Immature natural killer cell (primary cell): ENCODE measurements around the gene NRN1L. TPM values are rescaled to one million over a fixed set of nuclear protein-coding genes. Genes with fewer than 3 reads are reported as not detected.

Source experiments
- DNase-seq, 3 donors: peaks; one replicate each; pipeline ENCODE4 v3.0.0; 2022; ENCODE audit warnings: mixed read lengths in 1 of 3
- H3K27ac Mint-ChIP-seq, 6 donors: one replicate each; pipeline ENCODE4 v1.8.0; 2020; ENCODE audit warnings: mixed read lengths in 6 of 6, mild to moderate bottlenecking in 5 of 6, inconsistent platforms in 4 of 6, moderate library complexity in 3 of 6
- H3K27me3 Mint-ChIP-seq, 3 donors: one replicate each; pipeline ENCODE4 v1.8.0; 2020 to 2021; ENCODE audit warnings: low read depth in 3 of 3, mild to moderate bottlenecking in 3 of 3, mixed read lengths in 3 of 3, moderate library complexity in 3 of 3, inconsistent platforms in 1 of 3
- H3K36me3 Mint-ChIP-seq, 3 donors: one replicate each; pipeline ENCODE4 v1.8.0; 2020; ENCODE audit warnings: mixed read lengths in 3 of 3, inconsistent platforms in 2 of 3, mild to moderate bottlenecking in 2 of 3
- H3K4me1 Mint-ChIP-seq, 2 donors: one replicate each; pipeline ENCODE4 v1.8.0; 2020; ENCODE audit warnings: inconsistent platforms in 2 of 2, mild to moderate bottlenecking in 2 of 2, mixed read lengths in 2 of 2, moderate library complexity in 1 of 2
- H3K4me3 Mint-ChIP-seq, 5 donors: one replicate each; pipeline ENCODE4 v1.8.0; 2020; ENCODE audit warnings: mild to moderate bottlenecking in 5 of 5, mixed read lengths in 5 of 5, inconsistent platforms in 3 of 5, moderate library complexity in 3 of 5
- H3K9me3 Mint-ChIP-seq, 6 donors: one replicate each; pipeline ENCODE4 v1.8.0; 2020; ENCODE audit warnings: mild to moderate bottlenecking in 6 of 6, mixed read lengths in 6 of 6, inconsistent platforms in 4 of 6, moderate library complexity in 3 of 6
- polyA plus RNA-seq, 3 donors: library from polyadenylated mRNA; unstranded; fragments of 300-500 nt; fragmentation: Illumina TruSeq; gene quantifications; one replicate each; pipeline ENCODE4 v1.2.3, GENCODE V29; 2021

Gene NRN1L
- polyA plus RNA-seq, 3 donors from 2014 or later, result 0.91 TPM; not detected in 2

DNA sequence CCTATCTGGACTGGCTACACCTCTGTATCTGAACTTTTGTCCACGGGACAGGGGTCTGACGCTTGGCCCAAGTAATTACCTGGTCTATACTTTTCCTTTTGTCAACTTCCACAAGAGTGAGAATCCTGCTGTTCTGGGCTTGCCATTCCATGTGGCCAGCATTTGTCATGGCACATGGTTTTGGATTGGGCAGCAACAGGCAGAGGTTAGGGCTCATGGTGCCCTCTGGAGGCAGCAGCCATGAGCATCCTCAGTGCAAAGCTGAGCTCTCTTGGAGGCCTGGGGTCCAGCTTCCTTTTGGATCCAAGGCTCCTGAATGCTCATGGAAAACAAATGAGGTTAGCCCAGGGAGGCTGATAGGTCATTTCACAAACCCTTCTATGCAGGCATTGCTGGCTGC is 19.4 kb upstream of the NRN1L start:
- Mint-ChIP-seq H3K4me3 (no peak overlapping the region), H3K36me3 (no peaks in the 10 kb centered on the region), H3K9me3 (no peaks in the 10 kb centered on the region), H3K27ac (no peak overlapping the region), H3K4me1 (peaks cover 3 to 9% of the 10 kb centered on the region in 2 donors), H3K27me3 (peaks cover 0 to 2% (median 0%) of the 10 kb centered on the region in 3 donors)
- no peak for DNase-seq

DNA sequence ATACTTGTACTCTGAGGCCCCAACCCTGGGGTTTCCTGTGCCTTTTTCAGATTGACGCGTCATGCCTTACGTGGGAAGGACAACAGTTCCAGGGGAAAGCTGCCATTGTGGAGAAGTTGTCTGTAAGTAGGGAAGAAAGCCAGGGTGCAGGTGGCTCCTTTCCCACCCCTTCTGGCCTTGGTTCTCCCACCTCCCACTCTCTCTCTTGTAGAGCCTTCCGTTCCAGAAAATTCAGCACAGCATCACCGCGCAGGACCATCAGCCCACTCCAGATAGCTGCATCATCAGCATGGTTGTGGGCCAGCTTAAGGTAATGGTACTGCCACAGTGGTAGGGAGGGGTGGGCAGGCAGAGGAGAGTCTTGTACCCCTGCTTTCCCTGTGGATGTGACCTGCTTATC is 16.4 kb upstream of the NRN1L start:
- H3K9me3 Mint-ChIP-seq, result no peaks in the 10 kb centered on the region
- H3K36me3 Mint-ChIP-seq, result no peaks in the 10 kb centered on the region

DNA sequence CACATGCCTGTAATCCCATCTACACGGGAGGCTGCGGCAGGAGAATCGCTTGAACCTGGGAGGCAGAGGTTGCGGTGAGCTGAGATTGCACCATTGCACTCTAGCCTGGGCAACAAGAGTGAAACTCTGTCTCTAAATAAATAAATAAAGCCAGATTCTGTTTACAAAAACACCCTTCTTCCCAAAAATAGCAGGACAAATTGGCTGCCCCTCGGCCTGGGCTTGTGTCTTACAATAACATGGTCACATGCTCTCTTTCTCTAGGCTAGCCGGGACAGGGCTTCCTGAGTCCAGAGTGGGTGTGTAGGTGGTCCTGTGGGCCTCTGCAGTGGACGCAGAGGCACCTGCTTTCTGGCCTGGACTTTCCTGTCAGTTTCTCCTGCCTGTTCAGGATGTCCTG is 15.0 kb upstream of the NRN1L start:
- no peak for DNase-seq
- Mint-ChIP-seq H3K36me3 (no peaks in the 10 kb centered on the region), H3K4me1 (peaks cover 22 to 23% of the 10 kb centered on the region in 2 donors), H3K4me3 (no peak overlapping the region), H3K27me3 (peaks cover 0 to 11% (median 2%) of the 10 kb centered on the region in 3 donors), H3K9me3 (no peaks in the 10 kb centered on the region), H3K27ac (no peak overlapping the region)

More for the DNA sequence above, 16.4 kb upstream of the NRN1L start:
- no peak for DNase-seq
- H3K4me3 Mint-ChIP-seq, result no peak overlapping the region
- H3K4me1 Mint-ChIP-seq, result peaks cover 9% of the 10 kb centered on the region in 2 donors
- no peak overlapping the region for H3K27ac Mint-ChIP-seq
- peaks cover 0 to 9% (median 0%) of the 10 kb centered on the region in 3 donors for H3K27me3 Mint-ChIP-seq

DNA sequence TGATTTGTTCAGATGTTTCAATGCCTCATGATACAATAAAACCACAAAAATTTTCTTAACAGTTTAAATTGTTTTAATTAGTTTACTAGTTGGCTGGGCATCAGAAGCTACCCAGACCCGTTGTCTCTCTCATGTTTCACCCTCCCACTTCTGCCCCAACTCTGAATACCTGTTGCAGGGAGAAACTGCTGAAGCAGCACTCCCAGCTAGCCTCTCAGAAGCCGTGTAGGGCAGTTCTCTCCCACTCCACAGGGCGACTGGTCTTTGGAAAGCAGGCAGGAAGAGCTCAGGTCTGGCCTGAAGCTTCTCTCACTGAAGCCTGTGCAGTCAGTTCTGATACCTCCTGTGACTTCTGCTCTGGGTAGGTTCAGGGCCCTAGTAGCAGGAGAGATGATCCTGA is 13.4 kb upstream of the NRN1L start:
- H3K27ac Mint-ChIP-seq, result peak overlapping the region in 2 of 6 donors; percentile 86 to 88
- no peaks in the 10 kb centered on the region for H3K36me3 Mint-ChIP-seq
- H3K4me1 Mint-ChIP-seq, result peaks cover 35 to 39% of the 10 kb centered on the region in 2 donors
- DNase-seq, result no peak
- H3K4me3 Mint-ChIP-seq, result no peak overlapping the region
- H3K27me3 Mint-ChIP-seq, result peaks cover 0 to 11% (median 2%) of the 10 kb centered on the region in 3 donors
- H3K9me3 Mint-ChIP-seq, result no peaks in the 10 kb centered on the region

DNA sequence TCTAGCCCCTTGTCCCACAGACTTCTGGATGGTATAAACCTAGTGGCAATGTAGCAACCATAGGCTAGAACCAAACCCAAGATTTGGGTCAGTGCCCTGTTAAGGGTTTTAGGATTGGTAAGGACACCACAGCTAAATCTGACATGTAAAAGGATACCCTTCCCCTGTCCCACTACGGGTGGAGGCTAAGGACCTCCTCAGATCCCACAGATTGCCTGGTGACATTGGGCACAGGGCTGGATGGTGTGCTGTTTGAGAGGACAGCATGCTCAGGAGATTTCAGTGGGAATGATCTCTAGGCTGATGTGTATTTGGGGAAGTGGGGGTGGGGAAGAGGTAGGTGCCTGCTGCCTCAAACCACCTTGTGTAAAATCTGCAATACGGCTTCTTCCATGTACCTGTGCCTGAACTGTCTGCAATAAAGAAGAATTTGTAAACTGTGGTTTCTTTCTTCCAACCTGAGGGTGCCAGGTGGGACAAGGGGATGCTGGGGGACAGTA is 12.5 kb upstream of the NRN1L start:
- peaks cover 0 to 11% (median 2%) of the 10 kb centered on the region in 3 donors for H3K27me3 Mint-ChIP-seq
- peaks cover 0 to under 1% (median 0%) of the 10 kb centered on the region in 3 donors for H3K36me3 Mint-ChIP-seq
- H3K9me3 Mint-ChIP-seq, result no peaks in the 10 kb centered on the region
- DNase-seq, result no peak
- peaks cover 35 to 40% of the 10 kb centered on the region in 2 donors for H3K4me1 Mint-ChIP-seq
- H3K4me3 Mint-ChIP-seq, result peak overlapping the region; percentile 89 to 93 (median 91)
- H3K27ac Mint-ChIP-seq, result peak overlapping the region; percentile 86 to 93 (median 89)

DNA sequence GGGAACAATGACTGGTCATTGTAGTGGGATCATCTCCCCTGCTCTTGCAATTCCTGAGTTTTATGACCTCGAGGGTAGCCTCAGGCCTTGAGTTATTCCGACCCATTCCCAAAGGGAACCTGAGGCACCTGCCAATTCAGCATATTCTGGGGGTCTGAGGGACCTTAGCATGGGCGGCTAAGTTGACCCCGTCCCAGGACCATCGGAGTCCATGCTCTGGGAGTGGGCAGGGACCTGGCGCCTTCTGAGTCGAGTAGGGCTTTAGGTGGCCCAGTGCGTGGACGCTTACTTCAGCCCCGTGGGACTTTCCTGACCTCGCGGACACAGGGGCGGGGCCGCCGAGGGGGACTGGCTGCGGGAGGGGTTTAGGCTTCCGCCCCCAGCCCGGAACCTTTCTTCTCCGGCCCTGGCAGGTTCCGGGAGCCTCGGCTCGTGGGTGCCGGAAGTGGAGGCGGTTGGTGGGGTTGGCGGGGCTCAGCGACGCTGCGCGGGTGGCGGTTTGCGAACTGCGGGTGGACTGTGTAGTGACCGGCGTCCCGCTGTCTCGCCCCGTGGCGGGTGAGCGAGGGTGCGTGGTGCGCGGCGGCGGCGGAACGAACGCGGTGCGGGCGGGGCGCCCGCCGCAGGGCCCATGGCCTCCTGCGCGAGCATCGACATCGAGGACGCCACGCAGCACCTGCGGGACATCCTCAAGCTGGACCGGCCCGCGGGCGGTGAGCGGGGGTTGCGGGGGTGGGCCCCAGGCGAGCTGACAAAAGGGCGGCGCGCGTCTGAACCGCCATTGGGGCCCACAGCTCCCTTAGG is 11.9 kb upstream of the NRN1L start, which contains the start of gene EDC4:
Gene EDC4, plus strand, starts transcription at position 422 of the 804 bp plus-strand sequence. Its CDS starts 210 bp downstream, at position 632.
- Mint-ChIP-seq H3K36me3 (peaks cover 0 to 5% (median 1%) of the 10 kb centered on the region in 3 donors), H3K4me1 (peaks cover 35 to 40% of the 10 kb centered on the region in 2 donors), H3K9me3 (no peaks in the 10 kb centered on the region), H3K27me3 (peaks cover 0 to 11% (median 2%) of the 10 kb centered on the region in 3 donors), H3K27ac (peak within 1 kb of the TSS; percentile 86 to 94 (median 92)), H3K4me3 (peak within 1 kb of the TSS; percentile 89 to 93 (median 91))
- peak; percentile 89 to 90 (median 89) for DNase-seq

DNA sequence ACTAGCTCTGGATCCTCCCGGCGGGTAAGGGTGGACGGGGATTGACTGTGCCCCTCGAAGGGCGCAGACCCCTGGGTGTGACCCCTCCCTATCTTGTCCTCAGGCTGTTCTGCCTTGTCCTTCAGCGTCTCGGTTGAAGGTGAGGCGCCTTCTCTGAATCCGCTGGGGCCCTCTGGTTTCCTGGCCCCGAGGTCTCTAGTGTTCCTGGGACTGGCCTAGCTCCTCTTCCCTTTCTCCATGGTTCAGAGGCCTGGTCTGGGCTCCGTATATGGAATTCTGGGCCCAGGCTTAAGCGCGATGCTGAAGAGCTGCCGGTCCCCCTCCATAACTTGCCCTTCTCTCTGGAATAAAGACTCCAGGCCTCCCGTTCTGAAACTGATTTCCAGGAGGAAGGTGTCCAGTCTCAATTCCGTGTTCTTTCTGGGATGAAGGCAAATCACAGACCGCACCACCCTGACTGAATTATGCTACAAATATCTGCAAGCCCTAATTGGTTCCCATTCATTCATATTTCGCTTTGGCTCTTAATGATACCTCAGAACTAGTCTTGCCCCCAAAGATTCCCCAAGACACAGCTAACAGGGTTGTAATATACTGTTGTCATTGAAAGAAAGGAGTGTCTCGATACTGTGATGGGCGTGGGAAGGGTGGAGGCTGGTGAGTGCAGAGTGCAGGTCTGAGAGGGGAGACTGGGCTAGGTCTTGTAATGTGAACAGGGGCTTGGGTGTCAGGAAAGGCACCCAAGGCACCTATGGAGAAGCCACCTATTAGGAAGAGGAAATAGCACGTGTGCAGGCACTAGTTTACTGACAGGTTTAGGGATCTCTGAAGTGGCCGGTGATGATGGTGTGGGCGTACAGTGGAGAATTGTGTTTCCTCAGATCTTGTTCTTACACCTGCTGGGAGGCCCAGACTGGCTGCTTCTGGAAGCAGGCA is 11.0 kb upstream of the NRN1L start:
- no peak for DNase-seq
- peak overlapping the region; percentile 89 to 93 (median 91) for H3K4me3 Mint-ChIP-seq
- H3K27me3 Mint-ChIP-seq, result peaks cover 0 to 11% (median 2%) of the 10 kb centered on the region in 3 donors
- H3K27ac Mint-ChIP-seq, result peak overlapping the region; percentile 45 to 94 (median 88)
- H3K9me3 Mint-ChIP-seq, result no peaks in the 10 kb centered on the region
- peaks cover 35 to 40% of the 10 kb centered on the region in 2 donors for H3K4me1 Mint-ChIP-seq
- H3K36me3 Mint-ChIP-seq, result peaks cover 0 to 6% (median 3%) of the 10 kb centered on the region in 3 donors

DNA sequence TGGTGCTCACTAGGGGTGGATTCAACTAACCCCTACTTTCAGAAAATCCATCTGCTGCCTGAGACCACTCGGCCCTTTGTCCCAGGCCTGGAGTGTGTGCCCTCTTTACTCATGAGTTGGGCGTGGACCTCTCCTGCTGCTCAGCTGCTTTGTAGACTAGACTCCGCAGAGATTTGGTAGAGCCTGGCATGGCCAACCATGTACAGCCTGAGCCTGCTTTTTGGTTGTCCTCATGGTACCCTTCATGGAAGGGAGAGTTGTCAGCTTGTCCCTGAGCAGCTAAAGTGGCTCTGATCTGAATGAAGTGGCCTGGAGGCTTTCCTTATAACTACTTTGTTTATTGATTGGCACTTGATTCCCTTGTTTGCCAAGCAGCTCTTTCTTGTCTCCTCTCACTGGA is 10.3 kb upstream of the NRN1L start:
- DNase-seq, result no peak
- no peaks in the 10 kb centered on the region for H3K9me3 Mint-ChIP-seq
- H3K4me3 Mint-ChIP-seq, result peak overlapping the region; percentile 89 to 93 (median 91)
- H3K36me3 Mint-ChIP-seq, result peaks cover 3 to 10% (median 5%) of the 10 kb centered on the region in 3 donors
- H3K27me3 Mint-ChIP-seq, result peaks cover 0 to 11% (median 2%) of the 10 kb centered on the region in 3 donors
- peak overlapping the region in 5 of 6 donors; percentile 45 to 94 (median 86) for H3K27ac Mint-ChIP-seq
- peaks cover 35 to 40% of the 10 kb centered on the region in 2 donors for H3K4me1 Mint-ChIP-seq

DNA sequence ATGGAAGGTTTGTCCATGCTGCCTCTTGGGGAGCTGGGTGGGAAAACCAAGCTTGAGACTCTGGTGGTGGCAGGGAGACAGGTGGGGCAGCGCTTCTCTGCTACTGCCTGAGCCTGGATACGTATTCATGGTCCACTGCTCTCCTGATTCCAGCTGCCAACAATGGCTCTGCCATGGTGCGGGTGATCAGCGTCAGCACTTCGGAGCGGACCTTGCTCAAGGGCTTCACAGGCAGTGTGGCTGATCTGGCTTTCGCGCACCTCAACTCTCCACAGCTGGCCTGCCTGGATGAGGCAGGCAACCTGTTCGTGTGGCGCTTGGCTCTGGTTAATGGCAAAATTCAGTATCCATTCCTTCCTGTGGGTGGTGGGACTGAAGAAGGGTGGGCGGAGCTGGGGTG is 7.6 kb upstream of the NRN1L start:
- Mint-ChIP-seq H3K9me3 (no peaks in the 10 kb centered on the region), H3K4me3 (no peak overlapping the region)

DNA sequence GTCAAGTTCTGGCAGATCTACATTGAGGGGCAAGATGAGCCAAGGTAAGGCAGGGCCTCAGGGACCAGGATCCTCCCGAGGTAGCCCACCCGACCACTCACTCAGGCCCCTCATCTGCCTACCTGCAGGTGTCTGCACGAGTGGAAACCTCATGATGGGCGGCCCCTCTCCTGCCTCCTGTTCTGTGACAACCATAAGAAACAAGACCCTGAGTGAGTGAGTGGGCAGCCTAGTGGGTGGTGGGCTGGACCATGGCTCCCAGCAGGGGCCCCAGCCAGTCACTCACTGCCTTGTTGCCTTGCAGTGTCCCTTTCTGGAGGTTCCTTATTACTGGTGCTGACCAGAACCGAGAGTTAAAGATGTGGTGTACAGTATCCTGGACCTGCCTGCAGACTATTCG is 6.5 kb upstream of the NRN1L start:
- Mint-ChIP-seq H3K27ac (no peak overlapping the region), H3K4me3 (no peak overlapping the region), H3K36me3 (peaks cover 3 to 28% (median 8%) of the 10 kb centered on the region in 3 donors), H3K27me3 (peaks cover 0 to 4% (median 2%) of the 10 kb centered on the region in 3 donors), H3K4me1 (peaks cover 27 to 31% of the 10 kb centered on the region in 2 donors), H3K9me3 (no peaks in the 10 kb centered on the region)
- DNase-seq, result no peak

More for the DNA sequence above, 7.6 kb upstream of the NRN1L start:
- no peak for DNase-seq
- H3K27me3 Mint-ChIP-seq, result peaks cover 0 to 11% (median 2%) of the 10 kb centered on the region in 3 donors
- H3K4me1 Mint-ChIP-seq, result peaks cover 35 to 40% of the 10 kb centered on the region in 2 donors
- peaks cover 3 to 22% (median 5%) of the 10 kb centered on the region in 3 donors for H3K36me3 Mint-ChIP-seq
- H3K27ac Mint-ChIP-seq, result no peak overlapping the region

DNA sequence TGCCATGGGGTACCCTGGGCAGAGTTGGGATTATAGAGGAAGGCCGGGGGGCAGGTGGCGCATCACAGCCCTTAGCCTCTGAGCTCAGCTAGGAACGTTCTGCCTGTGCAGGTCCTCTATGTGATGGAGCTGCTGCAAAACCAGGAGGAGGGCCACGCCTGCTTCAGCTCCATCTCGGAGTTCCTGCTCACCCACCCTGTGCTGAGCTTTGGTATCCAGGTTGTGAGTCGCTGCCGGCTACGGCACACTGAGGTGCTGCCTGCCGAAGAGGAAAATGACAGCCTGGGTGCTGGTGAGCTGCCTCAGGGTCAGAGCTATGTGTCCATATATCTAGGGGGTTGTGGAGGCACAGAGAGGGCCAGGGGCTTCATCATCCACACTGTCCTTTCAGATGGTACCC is 5.8 kb upstream of the NRN1L start:
- no peak for DNase-seq
- Mint-ChIP-seq H3K27me3 (peaks cover 0 to 2% (median 2%) of the 10 kb centered on the region in 3 donors), H3K27ac (no peak overlapping the region), H3K4me1 (peaks cover 21 to 25% of the 10 kb centered on the region in 2 donors), H3K9me3 (no peaks in the 10 kb centered on the region), H3K4me3 (no peak overlapping the region), H3K36me3 (peaks cover 3 to 34% (median 10%) of the 10 kb centered on the region in 3 donors)

DNA sequence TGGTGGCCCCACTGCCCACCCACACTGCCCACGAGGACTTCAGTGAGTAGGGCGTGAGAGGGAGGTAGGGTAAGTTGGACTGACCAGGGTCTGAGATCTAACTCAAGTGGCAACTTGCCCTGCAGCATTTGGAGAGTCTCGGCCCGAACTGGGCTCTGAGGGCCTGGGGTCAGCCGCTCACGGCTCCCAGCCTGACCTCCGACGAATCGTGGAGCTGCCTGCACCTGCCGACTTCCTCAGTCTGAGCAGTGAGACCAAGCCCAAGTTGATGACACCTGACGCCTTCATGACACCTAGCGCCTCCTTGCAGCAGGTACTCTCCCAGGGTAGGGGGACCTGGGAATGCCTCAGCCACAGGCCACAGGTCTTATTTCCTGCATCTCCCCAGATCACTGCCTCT is 5.2 kb upstream of the NRN1L start:
- Mint-ChIP-seq H3K4me3 (no peak overlapping the region), H3K27me3 (peaks cover 0 to 2% (median 0%) of the 10 kb centered on the region in 3 donors), H3K4me1 (peaks cover 15 to 19% of the 10 kb centered on the region in 2 donors)

DNA sequence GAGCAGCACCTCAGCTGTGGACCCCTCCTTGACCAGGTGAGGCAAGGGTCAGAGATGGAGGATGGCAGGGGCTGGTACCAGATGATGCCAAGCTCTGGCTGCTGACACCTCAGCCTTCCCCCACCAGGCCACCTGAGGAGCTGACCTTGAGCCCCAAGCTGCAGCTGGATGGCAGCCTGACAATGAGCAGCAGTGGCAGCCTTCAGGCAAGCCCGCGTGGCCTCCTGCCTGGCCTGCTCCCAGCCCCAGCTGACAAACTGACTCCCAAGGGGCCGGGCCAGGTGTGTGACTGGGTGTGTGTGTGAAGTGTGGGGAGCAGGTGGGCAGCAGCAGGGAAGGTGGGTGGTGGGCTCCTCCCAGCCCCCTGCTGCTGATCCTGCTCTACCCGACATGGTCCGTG is 4.7 kb upstream of the NRN1L start:
- DNase-seq, result no peak
- no peak overlapping the region for H3K27ac Mint-ChIP-seq
- peaks cover 0 to 2% (median 0%) of the 10 kb centered on the region in 3 donors for H3K27me3 Mint-ChIP-seq
- no peaks in the 10 kb centered on the region for H3K9me3 Mint-ChIP-seq
- no peak overlapping the region for H3K4me3 Mint-ChIP-seq
- peaks cover 3 to 34% (median 10%) of the 10 kb centered on the region in 3 donors for H3K36me3 Mint-ChIP-seq
- H3K4me1 Mint-ChIP-seq, result peaks cover 11 to 14% of the 10 kb centered on the region in 2 donors

More for the DNA sequence above, 5.2 kb upstream of the NRN1L start:
- H3K27ac Mint-ChIP-seq, result no peak overlapping the region
- DNase-seq, result no peak
- H3K36me3 Mint-ChIP-seq, result peaks cover 3 to 34% (median 10%) of the 10 kb centered on the region in 3 donors
- no peaks in the 10 kb centered on the region for H3K9me3 Mint-ChIP-seq
